Stimulated activated CD4-positive, alpha-beta T cell treated with anti-CD3 and anti-CD28 coated beads, Interleukin-4, amount 100 ng/mL, for 4 hours (primary cell): ENCODE data around the gene HIPK3.

Experiments used
- DNase-seq, 2 experiments: peaks; one replicate each; pipeline ENCODE4 v3.0.0-alpha.2; 2020

HIPK3 gene

GRCh38 chr11:33309118-33309517 lies 51.9 kb downstream of the HIPK3 start:
- no peak for DNase-seq

- no peak for DNase-seq
Observed at GRCh38 chr11:33310720-33311500, 53.7 kb downstream of the HIPK3 start.

- no peak for DNase-seq
Observed at GRCh38 chr11:33311680-33312079, 54.5 kb downstream of the HIPK3 start.

GRCh38 chr11:33315822-33316221 lies 58.6 kb downstream of the HIPK3 start:
- DNase-seq = no peak

- DNase-seq = no peak
Observed at GRCh38 chr11:33317662-33318061, 60.5 kb downstream of the HIPK3 start.

GRCh38 chr11:33320016-33320813 lies 63.0 kb downstream of the HIPK3 start:
- no peak for DNase-seq

- no peak for DNase-seq
Observed at GRCh38 chr11:33320814-33321330, 63.7 kb downstream of the HIPK3 start.

GRCh38 chr11:33321422-33321821 lies 64.2 kb downstream of the HIPK3 start:
- DNase-seq = no peak

GRCh38 chr11:33323421-33323820 lies 66.2 kb downstream of the HIPK3 start:
- DNase-seq = no peak

- no peak for DNase-seq
Observed at GRCh38 chr11:33324302-33324985, 67.3 kb downstream of the HIPK3 start.

GRCh38 chr11:33325451-33325850 lies 68.3 kb downstream of the HIPK3 start:
- DNase-seq = no peak

GRCh38 chr11:33329705-33330329 lies 72.6 kb downstream of the HIPK3 start:
- DNase-seq = peak; percentile 6 to 34

- no peak for DNase-seq
Observed at GRCh38 chr11:33333816-33334215, 76.6 kb downstream of the HIPK3 start.

- no peak for DNase-seq
Observed at GRCh38 chr11:33334627-33335026, 77.4 kb downstream of the HIPK3 start.

GRCh38 chr11:33339247-33339646 lies 82.1 kb downstream of the HIPK3 start:
- no peak for DNase-seq

- DNase-seq = no peak
Observed at GRCh38 chr11:33344611-33345010, 87.4 kb downstream of the HIPK3 start.

- no peak for DNase-seq
Observed at GRCh38 chr11:33347490-33348125, 90.4 kb downstream of the HIPK3 start.

- DNase-seq = no peak
Observed at GRCh38 chr11:33350287-33350686, 93.1 kb downstream of the HIPK3 start.

- no peak for DNase-seq
Observed at GRCh38 chr11:33358150-33358831, 101.1 kb downstream of the HIPK3 start.

GRCh38 chr11:33360642-33361041 lies 103.5 kb downstream of the HIPK3 start:
- no peak for DNase-seq

- no peak for DNase-seq
Observed at GRCh38 chr11:33362051-33362910, 105.1 kb downstream of the HIPK3 start.
